Heart right ventricle (tissue), 16 donors: ENCODE measurements around the gene RAB6C. TPM values are rescaled to one million over a fixed set of nuclear protein-coding genes. Genes with fewer than 3 reads are reported as not detected.
"Not testable (repeated sequence)": the region's sequence is repeated elsewhere in the genome, so short reads cannot be mapped to it uniquely, and the experiment has no call there.

Source experiments
- ATAC-seq, 8 donors: fragments of 200-7000 bp; cut with Tn5 transposase; one replicate each; pipeline ENCODE4 v1.9.1; 2020; ENCODE audit warnings: mild to moderate bottlenecking in 8 of 8, moderate library complexity in 8 of 8, moderate number of reproducible peaks in 1 of 8
- DNase-seq, 2 donors: peaks; one replicate each; pipeline ENCODE4 v3.0.0-alpha.2; 2020
- H3K27ac ChIP-seq, 10 donors: fragments of 200-600 bp; sonication (generic) in 2 of 10; one replicate each; pipeline versions ENCODE4 v1.5.0 to v1.8.0; 2020 to 2022; ENCODE audit warnings: mild to moderate bottlenecking in 3 of 10
- H3K27me3 ChIP-seq, 7 donors: fragments of 200-600 bp; one replicate each; pipeline ENCODE4 v1.8.0; 2021 to 2022; ENCODE audit warnings: mild to moderate bottlenecking in 2 of 7
- H3K36me3 ChIP-seq, 9 donors: fragments of 200-600 bp; sonication (generic) in 1 of 9; one replicate each; pipeline versions ENCODE4 v1.5.0 to v1.8.0; 2020 to 2022; ENCODE audit warnings: mild to moderate bottlenecking in 2 of 9
- H3K4me1 ChIP-seq, 9 donors: fragments of 200-600 bp; sonication (generic) in 1 of 9; one replicate each; pipeline versions ENCODE4 v1.5.0 to v1.8.0; 2020 to 2022; ENCODE audit warnings: mild to moderate bottlenecking in 4 of 9
- H3K4me3 ChIP-seq, 10 donors: fragments of 200-600 bp; sonication (generic) in 2 of 10; one replicate each; pipeline versions ENCODE4 v1.5.0 to v1.8.0; 2020 to 2022; ENCODE audit warnings: mild to moderate bottlenecking in 7 of 10, moderate library complexity in 2 of 10
- H3K9me3 ChIP-seq, 11 donors: fragments of 200-600 bp in 10 of 11; sonication (generic) in 2 of 11; one replicate each; pipeline versions ENCODE4 v1.5.0 to v1.8.0; 2013 to 2022; ENCODE audit warnings: mild to moderate bottlenecking in 2 of 11, control low read depth in 1 of 11, moderate library complexity in 1 of 11
- WGBS, 2 donors: extraction: QIAGEN DNeasy Blood & Tissue Kit; methylation state at CpG; one replicate each; pipeline ENCODE4 v1.1.7; 2013; ENCODE audit warnings: inconsistent platforms in 1 of 2; 5-methylcytosine and 5-hydroxymethylcytosine counted together
- intact Hi-C, 10 donors: fragments of 100-400 bp; cut with DNase I; formaldehyde crosslinking; loops; one replicate each; pipeline versions ENCODE4 v1.11.1 to v1.14.2; 2022
- polyA plus RNA-seq, 2 donors: library from polyadenylated mRNA; stranded (reverse); fragments of 200-250 nt; gene quantifications; one replicate each; pipeline ENCODE4 v1.2.3, GENCODE V29; 2013
- total RNA-seq, 10 donors: library from RNA; stranded (reverse); fragmentation: NEBNext Ultra II Directional in 3 of 10; extraction: Animal tissue kit (Norgen Biotek cat#: 25700) in 3 of 10; gene quantifications; one replicate each; pipeline versions ENCODE4 v1.2.1 to v1.2.4, GENCODE V29; 2021 to 2023
- TF ChIP-seq, protein P1 (sequence below), 9 donors: fragments of 200-600 bp; sonication (generic) in 2 of 9; IDR thresholded peaks; one replicate each; pipeline versions ENCODE4 v1.5.0 to v1.8.0; 2021 to 2022; ENCODE audit warnings: antibody characterized with exemption in 9 of 9, mild to moderate bottlenecking in 5 of 9, moderate library complexity in 1 of 9
- donor health status: Arrhythmogenic right ventricular cardiomyopathy.
- donor health status: ischemic (EF 13 %, LVEDD 7.1; RV severe dilation, severe dysfunction).
- donor health status: healthy with polysubstance abuse.
- donor health status: DM: no; HTN: yes; CAD: no.
- donor health status: DM: no; HTN: no; CAD: no.
- donor health status: ischemic (EF 25% LVEDD 6.9; RV normal size, moderate dysfunction).
- donor health status: ischemic (EF 25% LVEDD 5.7; RV mildly dilated, moderate dysfunction).
- donor health status: healthy.
- donor health status: DM: yes; HTN: yes; CAD: no.
- donor health status: Ischemic cardiomyopathy.
- donor health status: ischemic (EF 35%, LVEDD 5.7; RV mildly dilated, moderate dysfunction).
- donor health status: nonischemic (EF 11% LVEDD 7.7; RV severe dilation, severe dysfunction).
- donor health status: DM: yes; HTN: yes; CAD: no.
- donor health status: PGD.
- donor health status: ischemic (EF 29% LVEDD 5.4; RV normal size, mild dysfunction).
- donor health status: nonischemic (EF 23%, LVEDD 6.1; RV moderate dilation, normal function).

The RAB6C gene
- total and polyA plus RNA-seq, 12 donors, result 0.06 to 0.24 (median 0.21) TPM; not detected in 6

- intact Hi-C loops, result no loop called here
- H3K36me3 ChIP-seq, result no peaks in the 10 kb centered on the region
- H3K4me3 ChIP-seq, result no peak overlapping the region
- WGBS, 2 donors, result 34 to 39% methylated on average over 4 of the region's 4 CpGs
- H3K27ac ChIP-seq, result no peak overlapping the region
- TF ChIP-seq, protein P1, sequence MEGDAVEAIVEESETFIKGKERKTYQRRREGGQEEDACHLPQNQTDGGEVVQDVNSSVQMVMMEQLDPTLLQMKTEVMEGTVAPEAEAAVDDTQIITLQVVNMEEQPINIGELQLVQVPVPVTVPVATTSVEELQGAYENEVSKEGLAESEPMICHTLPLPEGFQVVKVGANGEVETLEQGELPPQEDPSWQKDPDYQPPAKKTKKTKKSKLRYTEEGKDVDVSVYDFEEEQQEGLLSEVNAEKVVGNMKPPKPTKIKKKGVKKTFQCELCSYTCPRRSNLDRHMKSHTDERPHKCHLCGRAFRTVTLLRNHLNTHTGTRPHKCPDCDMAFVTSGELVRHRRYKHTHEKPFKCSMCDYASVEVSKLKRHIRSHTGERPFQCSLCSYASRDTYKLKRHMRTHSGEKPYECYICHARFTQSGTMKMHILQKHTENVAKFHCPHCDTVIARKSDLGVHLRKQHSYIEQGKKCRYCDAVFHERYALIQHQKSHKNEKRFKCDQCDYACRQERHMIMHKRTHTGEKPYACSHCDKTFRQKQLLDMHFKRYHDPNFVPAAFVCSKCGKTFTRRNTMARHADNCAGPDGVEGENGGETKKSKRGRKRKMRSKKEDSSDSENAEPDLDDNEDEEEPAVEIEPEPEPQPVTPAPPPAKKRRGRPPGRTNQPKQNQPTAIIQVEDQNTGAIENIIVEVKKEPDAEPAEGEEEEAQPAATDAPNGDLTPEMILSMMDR (IDR thresholded peaks at IDR 0.05), result no peak
- peaks cover 0 to 10% (median 0%) of the 10 kb centered on the region in 7 donors for H3K27me3 ChIP-seq
- no peaks in the 10 kb centered on the region for H3K4me1 ChIP-seq
- ATAC-seq (no peak), DNase-seq (no peak)
- no peaks in the 10 kb centered on the region for H3K9me3 ChIP-seq
Measured at GRCh38 chr2:129957891-129958290, 21.6 kb upstream of the RAB6C start.

- DNase-seq, H3K27ac ChIP-seq, H3K9me3 ChIP-seq, H3K36me3 ChIP-seq, intact Hi-C loops, H3K4me1 ChIP-seq, H3K4me3 ChIP-seq, ATAC-seq: not testable (repeated sequence)
- H3K27me3 ChIP-seq, result peaks cover 0 to 10% (median 0%) of the 10 kb centered on the region in 7 donors
- 73% methylated on average over 4 of the region's 4 CpGs for WGBS, 2 donors
Measured at GRCh38 chr2:129958736-129959135, 20.7 kb upstream of the RAB6C start.

DNA sequence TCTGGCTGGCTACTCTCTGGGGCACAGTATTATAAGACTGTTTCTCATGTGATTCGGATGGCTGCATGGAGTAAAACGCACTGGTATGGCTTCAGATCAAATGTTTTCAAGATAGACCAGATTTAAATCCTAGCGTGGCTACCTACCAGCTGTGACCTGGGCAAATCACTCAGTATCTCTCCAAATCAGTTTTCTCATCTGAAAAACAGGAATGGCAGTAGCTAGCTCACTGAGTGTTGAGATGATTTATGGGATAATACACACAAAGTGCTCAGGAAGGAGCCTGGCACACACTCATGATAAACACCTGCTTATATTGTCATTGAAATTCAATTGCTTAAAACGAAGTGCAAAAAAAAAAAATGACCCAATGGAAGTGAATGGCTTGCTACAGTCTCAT is 10.9 kb upstream of the RAB6C start:
- H3K27ac ChIP-seq, ATAC-seq, DNase-seq, H3K36me3 ChIP-seq, H3K4me3 ChIP-seq, H3K9me3 ChIP-seq, H3K4me1 ChIP-seq, intact Hi-C loops: not testable (repeated sequence)
- WGBS, 2 donors, result 58 to 61% methylated on average over 4 of the region's 4 CpGs
- peaks cover 0 to 26% (median 8%) of the 10 kb centered on the region in 7 donors for H3K27me3 ChIP-seq

- ATAC-seq (no peak), DNase-seq (no peak)
- intact Hi-C loops, result no loop called here
- Histone ChIP-seq H3K9me3 (no peaks in the 10 kb centered on the region), H3K27ac (no peak overlapping the region), H3K27me3 (peaks cover 0 to 58% (median 33%) of the 10 kb centered on the region in 7 donors), H3K4me3 (no peak overlapping the region), H3K36me3 (no peaks in the 10 kb centered on the region), H3K4me1 (peaks cover 0 to 8% (median 0%) of the 10 kb centered on the region in 9 donors)
- TF ChIP-seq, protein P1 (IDR thresholded peaks at IDR 0.05), result no peak
- 84 to 85% methylated on average over 9 of the region's 9 CpGs for WGBS, 2 donors
Measured at GRCh38 chr2:129975016-129975774, 4.3 kb upstream of the RAB6C start.

DNA sequence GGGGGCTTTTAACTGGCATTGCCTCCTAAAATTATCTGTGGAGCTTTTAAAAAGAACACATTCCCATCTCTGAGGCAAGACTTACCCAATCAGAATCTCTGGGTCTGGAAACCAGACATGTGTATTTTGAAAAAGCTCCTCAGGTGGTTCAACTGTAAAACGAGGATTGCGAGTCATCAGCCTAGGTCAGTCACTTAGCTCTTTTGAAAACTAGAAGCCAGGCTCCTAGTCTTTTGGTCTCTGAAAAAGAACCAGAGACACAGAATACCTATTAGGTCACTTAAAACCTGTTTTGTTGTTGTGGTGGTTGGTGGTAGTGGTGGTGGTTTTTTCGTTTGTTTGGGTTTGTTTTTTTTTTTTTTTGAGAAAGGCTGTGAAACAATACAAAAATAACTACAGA is 2.5 kb upstream of the RAB6C start:
- H3K36me3 ChIP-seq, H3K27ac ChIP-seq, H3K4me3 ChIP-seq, ATAC-seq, H3K9me3 ChIP-seq, DNase-seq, H3K4me1 ChIP-seq, intact Hi-C loops: not testable (repeated sequence)
- WGBS, 2 donors, result 77 to 80% methylated on average over 3 of the region's 3 CpGs
- peaks cover 0 to 67% (median 33%) of the 10 kb centered on the region in 7 donors for H3K27me3 ChIP-seq

DNA sequence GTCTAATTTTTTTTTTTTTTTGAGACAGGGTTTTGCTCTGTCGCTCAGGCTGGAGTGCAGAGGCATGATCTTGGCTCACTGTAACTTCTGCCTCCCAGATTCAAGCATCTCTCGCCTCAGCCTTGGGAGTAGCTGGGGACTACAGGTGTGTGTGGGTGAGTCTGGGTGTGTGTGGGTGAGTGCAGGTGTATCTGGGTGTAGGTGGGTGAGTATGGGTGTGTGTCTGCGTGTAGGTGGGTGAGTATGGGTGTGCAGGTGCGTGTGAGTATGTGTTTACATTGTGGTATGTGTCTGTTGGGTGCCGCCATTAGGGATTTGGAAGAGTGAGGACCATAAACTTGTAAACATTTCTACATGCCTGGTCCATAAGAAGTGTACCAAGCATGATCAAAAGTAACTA is 1.5 kb upstream of the RAB6C start:
- no peaks in the 10 kb centered on the region for H3K9me3 ChIP-seq
- ATAC-seq, result no peak
- peaks cover 0 to 77% (median 37%) of the 10 kb centered on the region in 7 donors for H3K27me3 ChIP-seq
- no peak for DNase-seq
- 91% methylated on average over 5 of the region's 5 CpGs for WGBS, 2 donors
- peaks cover 0 to 8% (median 0%) of the 10 kb centered on the region in 9 donors for H3K4me1 ChIP-seq
- intact Hi-C loops, result no loop called here
- TF ChIP-seq, protein P1 (IDR thresholded peaks at IDR 0.05), result no peak
- no peak overlapping the region for H3K27ac ChIP-seq
- no peaks in the 10 kb centered on the region for H3K36me3 ChIP-seq
- no peak overlapping the region for H3K4me3 ChIP-seq

GRCh38 chr2:129980246-129980645 is 780 bp downstream of the RAB6C start:
- ATAC-seq, result peak in 6 of 8 donors; percentile 26 to 52 (median 41)
- peaks cover 3 to 79% (median 48%) of the 10 kb centered on the region in 7 donors for H3K27me3 ChIP-seq
- peak overlapping the region in 1 of 10 donors; percentile 76 for H3K27ac ChIP-seq
- H3K4me3 ChIP-seq, result peak overlapping the region in 7 of 10 donors; percentile 29 to 56 (median 52)
- WGBS, 2 donors, result 0 to 1% methylated on average over 3 of the region's 13 CpGs
- H3K36me3 ChIP-seq, H3K9me3 ChIP-seq, H3K4me1 ChIP-seq, DNase-seq, intact Hi-C loops: not testable (repeated sequence)

GRCh38 chr2:129981689-129982088 is 2.2 kb downstream of the RAB6C start:
- H3K4me1 ChIP-seq, H3K4me3 ChIP-seq, H3K27ac ChIP-seq, H3K36me3 ChIP-seq, H3K9me3 ChIP-seq, ATAC-seq, intact Hi-C loops, DNase-seq: not testable (repeated sequence)
- WGBS, 2 donors, result 57 to 66% methylated on average over 7 of the region's 7 CpGs
- peaks cover 4 to 72% (median 36%) of the 10 kb centered on the region in 7 donors for H3K27me3 ChIP-seq
